Esophagus muscularis mucosa (tissue), 4 donors: ENCODE results near the gene EBF3. TPM values are rescaled to one million over a fixed set of nuclear protein-coding genes. Genes with fewer than 3 reads are reported as not detected.

Experiments used
- DNase-seq: peaks from one replicate; pipeline ENCODE4 v3.0.0-alpha.2; 2017; ENCODE audit errors: extremely low spot score
- H3K27ac ChIP-seq, 4 donors: fragments of 200-600 bp; sonication (generic); replicated peaks in 1 of 4; 1 replicate in 3 of 4; 2 replicates in 1 of 4; pipeline ENCODE4 v1.5.1; 2016 to 2019; ENCODE audit warnings: mild to moderate bottlenecking in 1 of 4
- H3K27me3 ChIP-seq, 4 donors: fragments of 200-600 bp; sonication (generic); one replicate each; pipeline versions ENCODE4 v1.5.1 to v1.6.0; 2016 to 2019
- H3K36me3 ChIP-seq, 4 donors: fragments of 200-600 bp; sonication (generic); one replicate each; pipeline ENCODE4 v1.5.1; 2016 to 2019
- H3K4me1 ChIP-seq, 4 donors: fragments of 200-600 bp; sonication (generic); one replicate each; pipeline ENCODE4 v1.5.1; 2016 to 2019
- H3K4me3 ChIP-seq, 4 donors: fragments of 200-600 bp; sonication (generic); 1 replicate in 2 of 4; 2 replicates in 2 of 4; pipeline ENCODE4 v1.5.1; 2016 to 2019; ENCODE audit warnings: mild to moderate bottlenecking in 4 of 4, moderate library complexity in 1 of 4
- H3K9me3 ChIP-seq, 4 donors: fragments of 200-600 bp; sonication (generic); 1 replicate in 3 of 4; 2 replicates in 1 of 4; pipeline ENCODE4 v1.5.1; 2016 to 2019
- EP300 ChIP-seq: sonication (generic); formaldehyde crosslinking; IDR thresholded peaks from one replicate; pipeline ENCODE4 v1.6.1; 2017; ENCODE audit warnings: antibody characterized with exemption
- POLR2A ChIP-seq: fragments of 450-650 bp; IDR thresholded peaks from one replicate; pipeline ENCODE4 v1.6.1; 2017; ENCODE audit warnings: antibody characterized with exemption, moderate library complexity, mild to moderate bottlenecking, low read depth
- POLR2AphosphoS5 ChIP-seq, 2 donors: sonication (generic); formaldehyde crosslinking; IDR thresholded peaks; one replicate each; pipeline ENCODE4 v1.6.1; 2017; ENCODE audit warnings: antibody characterized with exemption in 2 of 2
- WGBS: methylation state at CpG from one replicate; pipeline ENCODE4 v1.1.5; 2018; 5-methylcytosine and 5-hydroxymethylcytosine counted together
- intact Hi-C: fragments of 100-400 bp; cut with DNase I; formaldehyde crosslinking; loops from one replicate; pipeline ENCODE4 v1.15.1; 2023
- total RNA-seq, 4 donors: library from RNA; depleted of rRNA; stranded (reverse); fragments of >200 nt; gene quantifications; one replicate each; pipeline versions ENCODE4 v1.1.0 to v1.2.1, GENCODE V29; 2016
- TF ChIP-seq, protein P1 (sequence below), 3 experiments: fragments of 200-600 bp in 2 of 3; fragments of 450-650 bp in 1 of 3; sonication (generic) in 2 of 3; IDR thresholded peaks; one replicate each; pipeline ENCODE4 v1.5.1; 2017 to 2019; ENCODE audit warnings: antibody characterized with exemption in 3 of 3, mild to moderate bottlenecking in 2 of 3, moderate library complexity in 1 of 3

The EBF3 gene
- total RNA-seq, 4 donors from 2014 or later: 2.9 to 7.3 (median 5.2) TPM

- Histone ChIP-seq H3K9me3 (no peaks in the 10 kb centered on the region), H3K4me3 (no peak overlapping the region), H3K27ac (no peak overlapping the region), H3K4me1 (peaks cover 31 to 76% (median 68%) of the 10 kb centered on the region in 4 donors), H3K27me3 (peaks cover 7 to 99% (median 85%) of the 10 kb centered on the region in 4 donors), H3K36me3 (no peaks in the 10 kb centered on the region)
- 31% methylated on average over 17 of the region's 17 CpGs for WGBS
- intact Hi-C loops: loop anchor here (5.0 kb wide), 1 partner anchor 79 kb away; no protein-coding TSS in a partner anchor
- TF ChIP-seq, protein P1, sequence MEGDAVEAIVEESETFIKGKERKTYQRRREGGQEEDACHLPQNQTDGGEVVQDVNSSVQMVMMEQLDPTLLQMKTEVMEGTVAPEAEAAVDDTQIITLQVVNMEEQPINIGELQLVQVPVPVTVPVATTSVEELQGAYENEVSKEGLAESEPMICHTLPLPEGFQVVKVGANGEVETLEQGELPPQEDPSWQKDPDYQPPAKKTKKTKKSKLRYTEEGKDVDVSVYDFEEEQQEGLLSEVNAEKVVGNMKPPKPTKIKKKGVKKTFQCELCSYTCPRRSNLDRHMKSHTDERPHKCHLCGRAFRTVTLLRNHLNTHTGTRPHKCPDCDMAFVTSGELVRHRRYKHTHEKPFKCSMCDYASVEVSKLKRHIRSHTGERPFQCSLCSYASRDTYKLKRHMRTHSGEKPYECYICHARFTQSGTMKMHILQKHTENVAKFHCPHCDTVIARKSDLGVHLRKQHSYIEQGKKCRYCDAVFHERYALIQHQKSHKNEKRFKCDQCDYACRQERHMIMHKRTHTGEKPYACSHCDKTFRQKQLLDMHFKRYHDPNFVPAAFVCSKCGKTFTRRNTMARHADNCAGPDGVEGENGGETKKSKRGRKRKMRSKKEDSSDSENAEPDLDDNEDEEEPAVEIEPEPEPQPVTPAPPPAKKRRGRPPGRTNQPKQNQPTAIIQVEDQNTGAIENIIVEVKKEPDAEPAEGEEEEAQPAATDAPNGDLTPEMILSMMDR (IDR thresholded peaks at IDR 0.05): no peak
- TF ChIP-seq POLR2AphosphoS5 (IDR thresholded peaks at IDR 0.05) (no peak), POLR2A (no peak), EP300 (no peak)
- DNase-seq: no peak
These were observed 1.9 kb upstream of the EBF3 start for GRCh38 chr10:129965959-129966358.

- Histone ChIP-seq H3K9me3 (no peaks in the 10 kb centered on the region), H3K4me1 (peaks cover 26 to 70% (median 63%) of the 10 kb centered on the region in 4 donors), H3K36me3 (no peaks in the 10 kb centered on the region), H3K27me3 (peaks cover 7 to 99% (median 84%) of the 10 kb centered on the region in 4 donors), H3K27ac (peak overlapping the region in 3 of 4 donors; percentile 28 to 60 (median 56)), H3K4me3 (peak overlapping the region; percentile 58 to 69 (median 62))
- intact Hi-C loops: loop anchor here (5.0 kb wide), 1 partner anchor 78 kb away; no protein-coding TSS in a partner anchor
- TF ChIP-seq POLR2A (no peak), POLR2AphosphoS5 (IDR thresholded peaks at IDR 0.05) (no peak), EP300 (no peak)
- TF ChIP-seq, protein P1 (IDR thresholded peaks at IDR 0.05): no peak
- no peak for DNase-seq
- WGBS: 25% methylated on average over 15 of the region's 15 CpGs
These were observed 1.3 kb upstream of the EBF3 start for GRCh38 chr10:129965425-129965808.

DNA sequence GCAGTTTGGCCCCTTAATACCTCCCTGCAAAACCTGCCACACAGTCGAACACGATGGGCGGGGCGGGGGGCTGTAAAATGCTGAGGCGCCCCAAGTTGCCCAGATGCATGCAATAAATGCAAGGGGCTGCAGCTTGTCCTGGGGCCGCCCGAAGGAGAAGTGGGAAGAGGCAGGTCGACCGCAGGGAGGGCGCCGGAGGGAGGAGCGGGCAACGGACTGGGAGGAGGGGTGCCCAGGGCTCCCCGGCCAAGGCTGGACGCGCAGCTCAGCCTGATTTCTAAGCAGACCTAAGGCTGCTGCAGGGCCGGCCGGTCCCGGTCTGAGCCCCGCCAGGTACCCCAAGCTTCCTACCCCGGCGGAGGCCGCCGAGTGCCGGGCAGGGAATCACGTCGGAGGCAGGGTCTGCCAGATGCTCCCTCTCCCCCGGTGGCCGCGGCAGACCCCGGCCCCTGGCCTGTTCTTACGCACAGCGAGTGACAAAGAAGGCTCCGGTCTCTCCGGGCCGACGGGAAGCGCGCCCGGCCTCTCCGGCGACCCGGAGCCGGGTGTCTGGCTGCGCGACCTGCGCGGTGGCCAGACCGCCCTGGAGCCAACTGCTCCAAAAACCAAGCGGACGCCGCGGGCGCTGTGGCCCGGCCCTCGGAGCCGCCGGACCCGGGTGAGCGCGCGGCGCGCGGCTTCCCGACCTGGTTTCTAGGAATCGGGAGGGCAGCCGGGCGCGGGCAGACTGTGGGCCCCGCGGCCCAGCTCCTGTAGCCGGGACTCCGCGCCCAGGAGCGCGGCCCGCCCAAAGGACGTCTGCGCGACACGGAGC lies 744 bp upstream of the EBF3 start:
- intact Hi-C loops: loop anchor here (5.0 kb wide), 1 partner anchor 78 kb away; no protein-coding TSS in a partner anchor
- peaks cover 20 to 69% (median 65%) of the 10 kb centered on the region in 4 donors for H3K4me1 ChIP-seq
- H3K27me3 ChIP-seq: peaks cover 7 to 99% (median 85%) of the 10 kb centered on the region in 4 donors
- no peak for DNase-seq
- WGBS: 7% methylated on average over 34 of the region's 82 CpGs
- TF ChIP-seq EP300: no peak
- TF ChIP-seq POLR2AphosphoS5 (IDR thresholded peaks at IDR 0.05): no peak
- TF ChIP-seq, protein P1 (IDR thresholded peaks at IDR 0.05): no peak
- no peak for TF ChIP-seq POLR2A
- no peaks in the 10 kb centered on the region for H3K9me3 ChIP-seq
- no peaks in the 10 kb centered on the region for H3K36me3 ChIP-seq
- H3K27ac ChIP-seq: peak overlapping the region in 3 of 4 donors; percentile 28 to 60 (median 56)
- H3K4me3 ChIP-seq: peak overlapping the region; percentile 58 to 69 (median 62)

DNA sequence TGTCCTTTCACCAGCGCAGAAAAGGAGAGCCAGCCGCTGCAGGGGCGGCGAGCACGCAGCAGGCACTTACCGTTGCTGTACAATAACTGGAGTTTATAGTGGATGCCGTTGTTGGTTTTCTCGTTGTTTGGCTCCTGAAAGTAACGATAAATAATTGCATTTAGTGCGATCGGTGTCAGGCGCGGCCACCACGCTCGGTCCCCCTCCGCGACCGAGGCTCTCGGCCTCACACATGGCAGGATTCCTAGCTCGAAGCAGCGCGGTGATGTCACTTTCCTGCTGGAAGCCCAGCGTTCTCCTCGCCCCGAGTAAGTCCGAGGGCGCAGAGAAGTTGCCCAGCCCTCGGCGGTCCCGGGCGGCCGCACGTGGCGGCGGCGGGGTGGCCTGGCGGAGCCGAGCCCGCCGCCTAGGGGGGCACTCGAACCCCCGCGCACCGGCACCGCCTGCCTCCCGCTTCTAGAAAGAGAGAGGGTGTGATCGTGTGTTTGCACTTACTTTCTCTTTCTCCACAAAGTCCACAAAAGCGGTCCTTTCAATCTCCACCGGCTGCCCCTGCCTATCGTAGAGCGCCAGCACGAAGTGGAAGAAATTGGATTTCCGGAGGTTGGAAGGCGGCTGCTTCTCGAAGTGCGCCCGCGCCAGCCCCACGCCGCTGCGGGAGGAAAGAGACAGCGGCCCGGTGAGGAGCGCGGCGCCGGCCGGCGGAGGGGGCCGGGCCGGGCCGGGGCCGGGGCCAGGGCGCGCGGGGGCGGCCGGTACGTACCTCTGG lies 1.0 kb downstream of the EBF3 start:
- H3K36me3 ChIP-seq: no peaks in the 10 kb centered on the region
- peak overlapping the region; percentile 71 to 81 (median 77) for H3K27ac ChIP-seq
- 6% methylated on average over 41 of the region's 79 CpGs for WGBS
- H3K9me3 ChIP-seq: no peaks in the 10 kb centered on the region
- no peak for TF ChIP-seq POLR2A
- no peak for TF ChIP-seq EP300
- peak in 1 of 2 donors; percentile 10 for TF ChIP-seq POLR2AphosphoS5 (IDR thresholded peaks at IDR 0.05)
- DNase-seq: no peak
- intact Hi-C loops: no loop called here
- peaks cover 12 to 69% (median 65%) of the 10 kb centered on the region in 4 donors for H3K4me1 ChIP-seq
- H3K27me3 ChIP-seq: peaks cover 7 to 99% (median 85%) of the 10 kb centered on the region in 4 donors
- H3K4me3 ChIP-seq: peak overlapping the region; percentile 58 to 69 (median 62)
